ENCODE results near the gene POLDIP2.

POLDIP2 gene

DNA sequence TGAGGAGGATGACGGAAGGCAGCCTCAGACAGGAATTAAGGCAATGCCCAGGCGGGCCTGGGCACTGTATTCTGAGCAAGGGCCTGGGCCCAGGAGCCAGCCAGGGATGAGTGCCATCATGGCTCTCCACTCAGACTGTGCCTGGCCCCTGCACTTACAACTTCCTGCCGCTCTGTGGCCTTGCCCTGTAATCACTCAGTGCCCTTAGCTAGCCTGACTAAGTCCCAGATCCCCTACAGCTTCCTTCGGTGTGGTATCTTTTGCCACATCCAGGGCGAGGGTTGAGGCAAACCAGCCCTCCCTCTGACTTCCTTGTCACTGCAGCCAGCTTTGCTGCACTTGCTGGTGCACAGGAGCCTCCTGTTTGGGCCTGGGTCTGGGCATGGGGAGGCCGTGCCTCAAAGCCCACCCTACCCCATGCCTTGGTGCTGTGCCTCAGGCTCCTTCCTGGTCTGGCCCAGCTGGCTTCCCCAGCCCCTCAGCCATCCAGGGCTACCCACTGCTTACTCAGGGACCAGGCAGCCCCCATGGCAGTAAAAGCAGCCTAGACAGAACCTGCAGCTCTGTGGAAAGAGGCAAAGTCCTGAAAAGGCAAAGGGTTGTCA lies 39.4 kb upstream of the POLDIP2 start:
- DNase-seq (ENCODE audit: low spot score in 2 of 2), result no peak
- Mint-ChIP-seq H3K4me1 (no peaks in the 10 kb centered on the region), H3K36me3 (peaks cover 10% of the 10 kb centered on the region), H3K9me3 (no peaks in the 10 kb centered on the region), H3K4me3 (no peak overlapping the region), H3K27me3 (no peaks in the 10 kb centered on the region), H3K27ac (no peak overlapping the region)
- no peak for ATAC-seq (ENCODE audit: low read depth)

DNA sequence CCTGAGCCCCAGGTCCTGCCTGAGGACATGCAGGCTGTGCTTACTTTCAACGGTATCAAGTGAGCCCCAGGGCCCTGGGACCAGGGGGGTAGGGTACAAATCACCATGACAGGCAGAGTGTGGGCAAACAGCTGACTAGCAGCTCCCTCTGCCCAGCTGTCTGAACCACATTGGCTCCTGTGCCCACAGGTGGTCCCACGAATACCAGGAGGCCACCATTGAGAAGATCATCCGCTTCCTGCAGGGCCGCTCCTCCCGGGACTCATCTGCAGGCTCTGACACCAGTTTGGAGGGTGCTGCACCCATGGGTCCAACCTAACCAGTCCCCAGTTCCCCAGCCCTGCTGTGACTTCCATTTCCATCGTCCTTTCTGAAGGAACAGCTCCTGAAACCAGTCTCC lies 38.6 kb upstream of the POLDIP2 start:
- Mint-ChIP-seq H3K9me3 (no peaks in the 10 kb centered on the region), H3K4me1 (no peaks in the 10 kb centered on the region), H3K27ac (no peak overlapping the region), H3K4me3 (no peak overlapping the region), H3K36me3 (peaks cover 16% of the 10 kb centered on the region), H3K27me3 (no peaks in the 10 kb centered on the region)
- DNase-seq (ENCODE audit: low spot score in 2 of 2), result no peak
- ATAC-seq (ENCODE audit: low read depth), result no peak

DNA sequence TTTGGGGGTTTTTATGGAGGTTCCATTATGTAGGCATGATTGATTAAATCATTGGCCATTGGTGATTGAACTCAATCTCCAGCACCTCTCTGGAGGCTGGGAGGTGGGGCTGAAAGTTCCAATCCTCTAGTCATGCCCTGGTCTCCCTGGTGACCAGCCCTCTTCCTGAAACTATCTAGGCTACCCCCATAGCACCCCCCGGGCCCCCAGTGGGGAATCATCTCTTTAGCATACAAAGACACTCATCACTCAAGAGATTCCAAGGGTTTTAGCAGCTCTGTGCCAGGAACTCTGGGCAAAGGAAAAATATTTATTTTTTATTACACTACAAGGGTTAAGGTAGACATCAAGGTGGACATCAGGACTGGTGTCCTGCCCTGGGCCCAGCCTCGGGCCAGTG lies 38.1 kb upstream of the POLDIP2 start:
- Mint-ChIP-seq H3K36me3 (peaks cover 20% of the 10 kb centered on the region), H3K9me3 (no peaks in the 10 kb centered on the region), H3K27ac (no peak overlapping the region), H3K4me3 (no peak overlapping the region), H3K27me3 (no peaks in the 10 kb centered on the region), H3K4me1 (no peaks in the 10 kb centered on the region)
- ATAC-seq (ENCODE audit: low read depth) (no peak), DNase-seq (ENCODE audit: low spot score in 2 of 2) (no peak)

DNA sequence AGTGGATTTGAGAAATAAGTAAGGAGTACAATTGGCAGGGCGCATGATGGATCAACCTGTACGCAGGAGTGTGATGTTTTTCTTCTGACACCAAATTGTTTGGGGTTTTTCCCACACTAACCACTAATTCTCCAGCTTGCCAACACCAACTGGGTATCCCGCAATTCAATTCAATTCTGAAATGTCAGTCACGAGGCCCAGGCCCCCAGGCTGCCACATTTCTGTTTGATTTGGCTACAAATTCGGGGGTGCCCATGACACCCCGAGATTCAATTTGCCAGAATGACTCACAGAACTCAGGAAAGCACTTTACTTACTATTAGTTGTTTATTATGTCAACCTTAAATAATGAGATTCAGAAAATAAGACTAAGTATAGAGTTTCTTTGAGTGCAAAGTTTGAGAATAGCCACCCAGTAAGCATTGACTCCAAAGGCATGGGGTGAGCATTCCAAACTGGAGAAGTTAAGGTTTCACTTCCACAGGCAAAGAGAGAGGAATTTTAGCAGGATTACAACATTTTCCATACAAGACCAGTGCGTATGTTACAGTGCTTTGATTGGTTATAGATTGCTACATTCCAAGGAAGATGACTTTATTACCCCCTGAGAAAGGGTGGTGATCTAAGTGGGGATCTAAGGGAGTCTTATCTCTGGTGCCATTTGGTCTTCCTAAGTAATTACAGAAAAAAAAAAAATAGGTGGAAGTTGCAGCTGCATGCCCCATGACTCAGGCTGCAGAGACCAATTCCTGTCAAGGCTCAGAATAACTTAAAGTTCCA lies 37.2 kb upstream of the POLDIP2 start:
- Mint-ChIP-seq H3K4me1 (no peaks in the 10 kb centered on the region), H3K4me3 (no peak overlapping the region), H3K36me3 (peaks cover 28% of the 10 kb centered on the region), H3K27me3 (no peaks in the 10 kb centered on the region), H3K27ac (no peak overlapping the region), H3K9me3 (no peaks in the 10 kb centered on the region)
- ATAC-seq (ENCODE audit: low read depth), result no peak
- no peak for DNase-seq (ENCODE audit: low spot score in 2 of 2)

DNA sequence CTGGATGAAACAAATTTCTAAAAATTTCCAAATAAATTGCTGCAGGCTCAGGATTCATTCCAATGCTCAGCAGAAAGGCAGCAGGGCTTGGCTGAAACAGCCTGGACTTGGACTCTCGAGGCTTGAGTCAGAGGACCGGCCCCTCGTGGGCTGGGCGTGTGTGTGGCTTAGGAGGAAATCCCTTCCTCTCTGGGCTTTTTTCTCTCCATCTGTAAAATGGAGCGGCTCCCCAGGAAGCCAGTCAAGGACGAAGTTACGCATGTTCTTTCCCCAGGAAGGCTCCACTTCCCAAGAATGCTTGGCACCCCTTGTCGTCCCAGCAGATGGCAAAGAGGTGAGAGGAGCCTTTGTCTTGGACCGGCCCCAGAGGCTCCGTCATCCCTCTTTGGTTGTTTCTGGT lies 35.2 kb upstream of the POLDIP2 start:
- ATAC-seq (ENCODE audit: low read depth), result no peak
- Mint-ChIP-seq H3K4me3 (no peak overlapping the region), H3K4me1 (no peaks in the 10 kb centered on the region), H3K27me3 (no peaks in the 10 kb centered on the region), H3K9me3 (no peaks in the 10 kb centered on the region), H3K27ac (no peak overlapping the region), H3K36me3 (peaks cover 29% of the 10 kb centered on the region)
- no peak for DNase-seq (ENCODE audit: low spot score in 2 of 2)

DNA sequence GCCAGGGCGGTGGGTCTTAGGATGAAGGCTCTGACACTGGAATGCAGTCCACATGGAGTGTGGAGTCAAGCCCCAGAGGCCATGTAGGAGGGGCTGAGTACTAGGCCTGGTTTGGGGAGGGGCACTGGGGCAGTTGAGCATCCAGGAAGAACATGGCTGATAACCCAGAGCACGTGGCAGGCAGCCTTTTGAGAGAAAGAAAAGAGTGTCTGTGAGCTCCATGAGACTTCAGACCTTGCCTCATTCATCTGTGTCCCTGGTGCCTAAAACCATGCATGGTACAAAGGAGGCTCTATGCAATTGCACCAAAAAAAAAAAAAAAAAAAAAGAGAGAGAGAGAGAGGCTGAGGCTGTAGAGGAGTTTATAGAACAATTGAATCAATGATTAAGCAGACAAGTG lies 34.1 kb upstream of the POLDIP2 start:
- no peaks in the 10 kb centered on the region for H3K27me3 Mint-ChIP-seq
- ATAC-seq (ENCODE audit: low read depth), result no peak
- no peaks in the 10 kb centered on the region for H3K9me3 Mint-ChIP-seq
- DNase-seq (ENCODE audit: low spot score in 2 of 2), result no peak
- H3K36me3 Mint-ChIP-seq, result peaks cover 29% of the 10 kb centered on the region
- no peaks in the 10 kb centered on the region for H3K4me1 Mint-ChIP-seq
- H3K27ac Mint-ChIP-seq, result no peak overlapping the region
- H3K4me3 Mint-ChIP-seq, result no peak overlapping the region

DNA sequence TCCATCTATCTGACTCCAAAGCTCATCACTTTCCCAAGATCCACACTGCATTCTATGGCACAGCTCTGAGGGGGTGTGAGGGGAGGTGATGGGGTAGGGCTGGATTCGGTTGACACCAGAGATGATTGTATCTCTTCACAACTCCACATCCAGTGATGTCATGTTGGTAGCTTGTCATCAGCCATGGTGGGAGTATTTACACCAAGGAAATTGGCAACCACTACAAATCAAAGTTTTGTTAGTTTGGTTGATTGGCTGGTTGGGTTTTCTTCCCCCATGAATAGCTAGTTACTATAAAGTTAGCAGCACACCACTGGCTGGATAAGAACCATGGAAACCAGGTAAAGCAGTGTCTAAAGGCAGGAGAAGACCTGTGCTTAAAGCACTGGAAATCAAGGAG lies 33.7 kb upstream of the POLDIP2 start:
- ATAC-seq (ENCODE audit: low read depth) (no peak), DNase-seq (ENCODE audit: low spot score in 2 of 2) (no peak)
- Mint-ChIP-seq H3K4me3 (no peak overlapping the region), H3K27me3 (no peaks in the 10 kb centered on the region), H3K27ac (no peak overlapping the region), H3K4me1 (no peaks in the 10 kb centered on the region), H3K36me3 (peaks cover 29% of the 10 kb centered on the region), H3K9me3 (no peaks in the 10 kb centered on the region)

DNA sequence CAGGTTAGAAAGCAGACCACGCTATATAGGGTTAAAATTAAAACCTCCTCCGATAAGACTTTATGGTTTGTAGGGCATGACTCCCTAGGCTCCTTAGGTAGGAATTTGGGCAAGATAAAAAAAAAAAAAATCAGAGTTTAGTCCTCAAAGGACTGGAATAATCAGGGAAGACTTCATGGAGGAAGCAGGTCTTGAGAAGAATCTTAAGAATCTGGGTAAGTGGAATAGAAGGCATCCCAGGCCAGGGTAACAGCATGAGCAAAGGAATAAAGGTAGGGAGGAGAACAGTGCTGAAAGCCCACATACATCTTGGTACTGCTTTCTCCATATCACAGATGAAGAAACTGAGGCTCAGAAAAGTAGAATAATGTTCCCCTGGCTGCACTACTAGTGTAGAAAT lies 33.2 kb upstream of the POLDIP2 start:
- no peak overlapping the region for H3K27ac Mint-ChIP-seq

DNA sequence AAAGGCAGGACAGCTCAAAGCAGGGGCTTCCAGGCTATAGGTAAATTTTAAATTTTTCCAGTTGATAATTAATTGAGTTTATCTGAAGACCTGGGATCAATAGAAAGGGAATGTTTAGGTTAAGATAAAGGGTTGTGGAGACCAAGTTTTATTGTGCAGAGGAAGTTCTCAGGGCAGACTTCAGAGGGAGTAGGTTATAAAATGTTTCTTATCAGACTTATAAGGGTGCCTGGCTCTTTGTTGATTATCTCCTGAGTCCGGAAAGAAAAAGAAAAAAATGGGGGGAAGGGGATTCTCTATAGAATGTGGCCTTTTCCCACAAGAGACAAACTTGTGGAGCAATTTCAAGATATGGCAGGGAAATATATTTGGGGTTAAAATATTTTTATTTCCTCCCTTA lies 32.8 kb upstream of the POLDIP2 start:
- no peak for DNase-seq (ENCODE audit: low spot score in 2 of 2)
- no peak for ATAC-seq (ENCODE audit: low read depth)
- Mint-ChIP-seq H3K36me3 (peaks cover 29% of the 10 kb centered on the region), H3K4me1 (peaks cover 4% of the 10 kb centered on the region), H3K27ac (no peak overlapping the region), H3K9me3 (no peaks in the 10 kb centered on the region), H3K4me3 (no peak overlapping the region), H3K27me3 (peaks cover 4% of the 10 kb centered on the region)

More for the DNA sequence above, 33.2 kb upstream of the POLDIP2 start:
- H3K4me1 Mint-ChIP-seq, result no peaks in the 10 kb centered on the region
- ATAC-seq (ENCODE audit: low read depth) (no peak), DNase-seq (ENCODE audit: low spot score in 2 of 2) (no peak)
- H3K9me3 Mint-ChIP-seq, result no peaks in the 10 kb centered on the region
- no peaks in the 10 kb centered on the region for H3K27me3 Mint-ChIP-seq
- H3K36me3 Mint-ChIP-seq, result peaks cover 29% of the 10 kb centered on the region
- H3K4me3 Mint-ChIP-seq, result no peak overlapping the region

DNA sequence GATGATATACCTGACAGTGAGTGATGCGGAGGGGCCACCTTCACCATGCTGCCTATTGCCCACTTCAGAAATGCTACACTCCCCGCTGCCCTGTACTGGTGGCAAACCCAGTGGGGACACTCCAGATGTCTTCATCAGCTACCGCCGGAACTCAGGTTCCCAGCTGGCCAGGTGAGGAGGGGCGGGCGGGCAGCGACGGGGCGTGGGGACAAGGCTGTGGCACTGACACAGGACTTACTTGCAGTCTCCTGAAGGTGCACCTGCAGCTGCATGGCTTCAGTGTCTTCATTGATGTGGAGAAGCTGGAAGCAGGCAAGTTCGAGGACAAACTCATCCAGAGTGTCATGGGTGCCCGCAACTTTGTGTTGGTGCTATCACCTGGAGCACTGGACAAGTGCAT lies 30.8 kb upstream of the POLDIP2 start:
- no peak for DNase-seq (ENCODE audit: low spot score in 2 of 2)
- Mint-ChIP-seq H3K36me3 (peaks cover 24% of the 10 kb centered on the region), H3K9me3 (no peaks in the 10 kb centered on the region), H3K27ac (no peak overlapping the region), H3K4me1 (peaks cover 9% of the 10 kb centered on the region), H3K27me3 (peaks cover 8% of the 10 kb centered on the region), H3K4me3 (no peak overlapping the region)
- ATAC-seq (ENCODE audit: low read depth), result no peak

DNA sequence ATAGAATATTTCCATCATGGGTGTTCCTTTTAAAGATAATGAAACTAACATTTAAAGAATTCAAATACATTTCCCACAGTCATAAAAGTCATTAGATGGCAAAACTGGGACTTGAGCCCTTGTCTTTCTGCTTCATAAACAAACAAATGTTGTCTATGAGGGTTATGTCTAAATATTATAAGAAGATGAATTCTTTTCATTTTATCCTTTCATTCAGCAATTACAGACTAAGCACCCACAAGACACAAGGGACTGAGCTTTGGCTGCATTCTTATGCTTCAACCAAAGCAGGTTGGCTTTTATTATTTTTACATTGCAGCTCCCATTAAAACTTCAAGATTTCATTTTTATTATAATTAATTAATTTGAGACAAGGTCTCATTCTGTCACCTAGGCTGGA lies 29.1 kb upstream of the POLDIP2 start:
- DNase-seq (ENCODE audit: low spot score in 2 of 2), result no peak
- Mint-ChIP-seq H3K4me1 (peaks cover 15% of the 10 kb centered on the region), H3K27ac (no peak overlapping the region), H3K36me3 (peaks cover 23% of the 10 kb centered on the region), H3K27me3 (peaks cover 10% of the 10 kb centered on the region), H3K9me3 (no peaks in the 10 kb centered on the region), H3K4me3 (no peak overlapping the region)
- no peak for ATAC-seq (ENCODE audit: low read depth)

DNA sequence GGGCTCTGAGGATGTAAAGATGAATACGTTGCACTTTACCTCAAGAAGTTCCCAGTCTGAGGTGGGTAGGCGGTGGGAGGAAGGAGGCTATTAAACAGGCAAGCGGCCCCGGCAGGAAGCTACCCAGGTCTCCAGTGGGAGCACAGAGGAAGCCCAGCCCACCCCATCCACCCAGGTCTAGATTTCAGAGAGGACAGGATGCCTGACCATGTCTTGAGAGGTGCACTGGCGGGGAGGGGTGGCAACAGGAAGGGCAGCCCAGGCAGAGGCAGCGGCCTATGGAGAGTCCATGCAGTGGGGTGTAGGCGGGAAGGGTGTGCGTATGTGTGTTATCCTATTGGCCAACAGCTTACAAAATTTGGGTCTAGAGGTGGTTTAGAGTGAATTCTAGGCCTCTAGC lies 28.1 kb upstream of the POLDIP2 start:
- Mint-ChIP-seq H3K4me1 (peaks cover 15% of the 10 kb centered on the region), H3K27ac (no peak overlapping the region), H3K36me3 (peaks cover 17% of the 10 kb centered on the region), H3K4me3 (peak overlapping the region; percentile 92), H3K27me3 (peaks cover 10% of the 10 kb centered on the region), H3K9me3 (no peaks in the 10 kb centered on the region)
- DNase-seq (ENCODE audit: low spot score in 2 of 2), result no peak
- ATAC-seq (ENCODE audit: low read depth), result no peak

DNA sequence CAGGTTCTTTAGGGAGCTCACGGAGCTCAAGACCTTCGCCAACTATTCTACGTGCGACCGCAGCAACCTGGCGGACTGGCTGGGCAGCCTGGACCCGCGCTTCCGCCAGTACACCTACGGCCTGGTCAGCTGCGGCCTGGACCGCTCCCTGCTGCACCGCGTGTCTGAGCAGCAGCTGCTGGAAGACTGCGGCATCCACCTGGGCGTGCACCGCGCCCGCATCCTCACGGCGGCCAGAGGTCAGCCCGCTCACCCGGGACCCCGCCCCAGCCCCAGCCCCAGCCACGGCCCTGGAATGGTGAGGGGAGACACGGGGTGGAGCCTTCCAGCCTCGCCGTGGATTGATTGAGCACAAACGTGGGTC lies 27.7 kb upstream of the POLDIP2 start:
- Mint-ChIP-seq H3K4me3 (peak overlapping the region; percentile 92), H3K9me3 (no peaks in the 10 kb centered on the region), H3K27ac (peak overlapping the region; percentile 35), H3K27me3 (peaks cover 10% of the 10 kb centered on the region), H3K36me3 (peaks cover 16% of the 10 kb centered on the region), H3K4me1 (peaks cover 15% of the 10 kb centered on the region)
- ATAC-seq (ENCODE audit: low read depth), result no peak
- DNase-seq (ENCODE audit: low spot score in 2 of 2), result no peak

DNA sequence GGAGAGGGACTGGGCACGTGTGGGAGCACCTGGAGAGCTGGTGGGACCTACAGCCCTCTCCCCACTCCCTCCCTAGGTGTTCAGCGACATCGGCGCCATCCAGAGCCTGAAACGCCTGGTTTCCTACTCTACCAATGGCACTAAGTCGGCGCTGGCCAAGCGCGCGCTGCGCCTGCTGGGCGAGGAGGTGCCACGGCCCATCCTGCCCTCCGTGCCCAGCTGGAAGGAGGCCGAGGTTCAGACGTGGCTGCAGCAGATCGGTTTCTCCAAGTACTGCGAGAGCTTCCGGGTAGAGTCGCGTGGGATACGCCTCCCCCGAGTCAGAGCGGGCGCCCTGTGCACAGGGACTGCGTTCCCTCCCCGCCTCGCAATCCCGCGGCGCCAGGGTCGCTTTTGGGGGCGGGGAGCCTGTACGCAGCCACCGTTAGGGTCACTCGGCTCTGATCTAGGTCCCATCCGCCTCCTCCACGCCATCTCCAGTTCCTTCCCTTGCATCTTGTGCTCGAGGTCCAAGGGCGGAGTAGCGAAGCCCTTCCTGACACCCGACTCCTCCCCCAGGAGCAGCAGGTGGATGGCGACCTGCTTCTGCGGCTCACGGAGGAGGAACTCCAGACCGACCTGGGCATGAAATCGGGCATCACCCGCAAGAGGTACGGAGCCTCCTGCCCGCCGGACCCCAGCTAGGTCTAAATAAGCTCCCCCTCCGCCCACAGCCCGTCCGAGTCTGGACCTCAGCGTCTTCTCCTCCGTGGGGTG lies 27.1 kb upstream of the POLDIP2 start:
- peaks cover 10% of the 10 kb centered on the region for H3K27me3 Mint-ChIP-seq
- no peaks in the 10 kb centered on the region for H3K9me3 Mint-ChIP-seq
- H3K4me1 Mint-ChIP-seq, result peaks cover 15% of the 10 kb centered on the region
- no peak for DNase-seq (ENCODE audit: low spot score in 2 of 2)
- H3K27ac Mint-ChIP-seq, result peak overlapping the region; percentile 35
- peak overlapping the region; percentile 92 for H3K4me3 Mint-ChIP-seq
- ATAC-seq (ENCODE audit: low read depth), result peak; percentile 85
- H3K36me3 Mint-ChIP-seq, result peaks cover 12% of the 10 kb centered on the region
